HEK293T (cell line): ENCODE data around the gene CUBN.

Experiments used
- BHLHE40 ChIP-seq: fragments of 450-650 bp; IDR thresholded peaks from 2 replicates; pipeline ENCODE4 v1.6.1; 2016; ENCODE audit warnings: mild to moderate bottlenecking, moderate library complexity, borderline replicate concordance
- CTBP1 ChIP-seq: fragments of 450-650 bp; IDR thresholded peaks from 2 replicates; pipeline ENCODE4 v1.6.1; 2016; ENCODE audit warnings: borderline replicate concordance
- ELF4 ChIP-seq: fragments of 450-650 bp; IDR thresholded peaks from 2 replicates; pipeline ENCODE4 v1.6.1; 2017; ENCODE audit warnings: antibody characterized with exemption
- FOXA1 ChIP-seq: fragments of 450-650 bp; IDR thresholded peaks from 2 replicates; pipeline ENCODE4 v1.6.1; 2016; ENCODE audit warnings: mild to moderate bottlenecking
- FOXM1 ChIP-seq: fragments of 450-650 bp; IDR thresholded peaks from 2 replicates; pipeline ENCODE4 v1.6.1; 2017; ENCODE audit warnings: mild to moderate bottlenecking, borderline replicate concordance
- HDGF ChIP-seq: fragments of 450-650 bp; IDR thresholded peaks from 2 replicates; pipeline ENCODE4 v1.6.1; 2017; ENCODE audit warnings: antibody characterized with exemption, borderline replicate concordance
- L3MBTL2 ChIP-seq: fragments of 450-650 bp; conservative IDR thresholded peaks from 2 replicates; pipeline ENCODE4 v1.6.1; 2016; ENCODE audit warnings: mild to moderate bottlenecking
- PKNOX1 ChIP-seq: fragments of 450-650 bp; IDR thresholded peaks from 2 replicates; pipeline ENCODE4 v1.6.1; 2016
- SP1 ChIP-seq: fragments of 450-650 bp; IDR thresholded peaks from 2 replicates; pipeline ENCODE4 v1.6.1; 2017
- ZNF384 ChIP-seq: fragments of 450-650 bp; IDR thresholded peaks from 2 replicates; pipeline ENCODE4 v1.6.1; 2016

GRCh38 chr10:16891375-16892313 is 238.0 kb downstream of the CUBN start:
- TF ChIP-seq CTBP1, result no peak
- no peak for TF ChIP-seq BHLHE40
- TF ChIP-seq FOXM1, result no peak
- TF ChIP-seq L3MBTL2, result no peak
- TF ChIP-seq SP1, result no peak
- TF ChIP-seq ZNF384, result no peak
- no peak for TF ChIP-seq HDGF
- peak; percentile 31 for TF ChIP-seq ELF4
- no peak for TF ChIP-seq FOXA1
- no peak for TF ChIP-seq PKNOX1
